HAP-1 (cell line): Measurements from ENCODE around the gene MBD4.
"Not testable (repeated sequence)": the region's sequence is repeated elsewhere in the genome, so short reads cannot be mapped to it uniquely, and the experiment has no call there.

Experiments
- DNase-seq, 2 experiments: peaks; one replicate each; pipeline ENCODE4 v3.0.0-alpha.2; 2016 to 2020; ENCODE audit warnings: low spot score in 2 of 2
- H3K27me3 ChIP-seq: fragments of 250-450 bp; sonication (Bioruptor Pico); 2 replicates; pipeline ENCODE4 v1.5.1; 2020; ENCODE audit warnings: low read depth, mild to moderate bottlenecking, moderate library complexity
- H3K36me3 ChIP-seq: fragments of 250-450 bp; sonication (Bioruptor Pico); replicated peaks from 2 replicates; pipeline ENCODE4 v1.5.1; 2020; ENCODE audit warnings: mild to moderate bottlenecking
- H3K4me1 ChIP-seq: fragments of 250-450 bp; sonication (Bioruptor Pico); 2 replicates; pipeline ENCODE4 v1.5.1; 2020; ENCODE audit warnings: mild to moderate bottlenecking
- H3K4me3 ChIP-seq: fragments of 250-450 bp; sonication (Bioruptor Pico); 2 replicates; pipeline ENCODE4 v1.5.1; 2020; ENCODE audit warnings: mild to moderate bottlenecking, moderate library complexity
- H3K9me3 ChIP-seq: fragments of 250-450 bp; sonication (Bioruptor Pico); 2 replicates; pipeline ENCODE4 v1.5.1; 2020; ENCODE audit warnings: mild to moderate bottlenecking, moderate library complexity
- in situ Hi-C: fragments of 300-500 bp; cut with MboI; formaldehyde crosslinking; loops from 3 replicates; pipeline ENCODE4 v1.14.3; 2020; ENCODE audit warnings: low sequenced_read_pairs, inconsistent platforms, mixed read lengths

MBD4 gene

DNA sequence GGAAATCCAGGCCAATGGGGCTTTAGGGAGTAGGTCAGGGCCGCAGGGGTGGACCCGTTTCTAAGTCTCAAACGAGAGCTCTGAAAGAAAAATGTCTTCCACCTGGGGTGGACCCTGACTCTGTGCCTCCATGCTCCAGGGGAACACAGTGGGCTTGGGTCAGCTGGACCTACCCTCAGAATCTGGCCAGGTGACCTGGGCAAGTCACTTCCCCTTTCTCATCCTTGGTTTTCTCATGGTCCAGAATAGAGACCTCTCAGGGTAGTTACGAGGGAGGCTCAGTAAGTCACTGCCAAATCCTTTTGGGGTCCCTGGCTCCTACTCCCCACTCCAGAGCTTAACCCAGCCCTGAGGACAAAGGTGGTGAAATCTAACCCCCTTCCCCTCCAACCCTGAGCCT is 37.1 kb downstream of the MBD4 start:
- Histone ChIP-seq H3K36me3 (no peaks in the 10 kb centered on the region), H3K27me3 (no peaks in the 10 kb centered on the region), H3K4me3 (no peak overlapping the region), H3K4me1 (peaks cover 7% of the 10 kb centered on the region), H3K9me3 (no peaks in the 10 kb centered on the region)
- in situ Hi-C loops: no loop called here
- DNase-seq: no peak

DNA sequence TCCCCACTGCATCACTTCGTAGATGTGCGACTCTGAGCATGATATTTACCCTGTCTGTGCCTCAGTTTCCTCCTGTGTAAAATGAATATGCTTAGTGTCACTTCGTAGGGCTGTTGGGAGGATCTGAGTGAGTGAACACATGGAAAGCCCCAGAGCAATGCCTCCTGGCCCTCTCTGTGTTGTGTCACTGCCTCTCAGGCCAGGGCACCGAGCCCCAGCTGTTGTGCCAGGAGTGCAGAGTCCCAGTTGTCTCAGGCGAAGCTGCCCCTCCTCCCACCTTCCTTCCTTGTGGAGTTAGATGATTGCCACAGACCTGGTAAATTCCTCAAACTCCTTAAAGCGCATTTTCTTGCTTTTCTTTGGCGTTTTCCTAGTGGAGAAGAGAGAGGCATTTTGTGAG is 37.5 kb downstream of the MBD4 start:
- H3K4me1 ChIP-seq: peaks cover 7% of the 10 kb centered on the region
- in situ Hi-C loops: no loop called here
- no peak for DNase-seq
- no peaks in the 10 kb centered on the region for H3K27me3 ChIP-seq
- no peaks in the 10 kb centered on the region for H3K9me3 ChIP-seq
- H3K4me3 ChIP-seq: no peak overlapping the region
- H3K36me3 ChIP-seq: no peaks in the 10 kb centered on the region

DNA sequence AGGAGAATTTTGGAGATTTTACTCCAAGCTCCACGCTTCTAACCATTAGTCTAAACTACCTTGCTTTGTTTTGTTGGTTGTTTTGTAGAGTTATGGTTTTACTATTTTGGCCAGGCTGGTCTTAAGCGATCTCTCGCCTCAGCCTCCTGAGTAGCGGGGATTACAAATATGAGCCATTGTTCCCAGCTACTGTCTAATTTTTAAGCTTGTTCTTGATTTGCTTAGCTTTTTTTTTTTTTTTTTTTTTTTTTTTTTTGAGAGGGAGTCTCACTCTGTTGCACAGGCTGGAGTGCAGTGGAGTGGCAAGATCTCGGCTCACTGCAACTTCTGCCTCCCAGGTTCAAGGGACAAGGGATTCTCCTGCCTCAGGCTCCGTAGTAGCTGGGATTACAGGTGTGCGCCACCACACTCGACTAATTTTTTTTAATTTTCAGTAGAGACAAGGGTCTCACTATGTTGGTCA is 39.8 kb downstream of the MBD4 start:
- Histone ChIP-seq H3K36me3 (peaks cover 12% of the 10 kb centered on the region), H3K9me3 (no peaks in the 10 kb centered on the region), H3K27me3 (no peaks in the 10 kb centered on the region), H3K4me3 (peak overlapping the region; percentile 73), H3K4me1 (peaks cover 7% of the 10 kb centered on the region)
- DNase-seq: no peak
- in situ Hi-C loops: no loop called here

DNA sequence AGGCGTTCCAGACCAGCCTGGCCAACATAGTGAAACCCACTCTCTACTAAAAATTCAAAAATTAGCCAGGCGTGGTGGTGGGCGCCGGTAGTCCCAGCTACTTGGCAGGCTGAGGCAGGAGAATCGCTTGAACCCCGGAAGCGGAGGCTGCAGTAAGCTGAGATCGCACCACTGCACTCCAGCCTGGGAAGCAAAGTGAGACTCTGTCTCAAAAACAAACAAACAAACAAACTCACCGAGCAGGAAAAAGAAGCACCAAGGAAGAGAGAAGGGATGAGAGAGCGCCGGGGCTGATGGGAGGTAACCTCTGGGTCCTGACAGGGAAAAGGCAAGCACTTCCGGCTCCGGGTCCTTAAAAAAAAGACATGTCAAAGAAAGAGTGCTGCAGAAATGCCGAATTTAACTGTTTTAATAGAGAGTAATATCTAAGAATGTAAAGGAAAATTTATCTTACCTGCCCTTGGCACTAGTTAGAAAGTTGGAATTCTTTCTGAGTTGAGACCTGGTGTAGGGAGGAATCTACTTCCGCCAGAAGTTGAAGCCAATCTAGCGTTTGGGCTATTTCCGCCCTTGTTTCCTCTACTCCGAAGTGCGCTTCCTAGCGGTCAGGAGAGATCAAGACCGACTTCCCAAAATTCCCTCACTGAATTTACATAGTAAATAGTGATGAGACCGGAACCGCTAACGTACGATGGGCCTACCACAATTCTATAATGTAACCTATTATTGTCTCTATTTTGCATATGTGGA is 40.4 kb downstream of the MBD4 start:
- peaks cover 12% of the 10 kb centered on the region for H3K36me3 ChIP-seq
- no peaks in the 10 kb centered on the region for H3K27me3 ChIP-seq
- peak overlapping the region; percentile 73 for H3K4me3 ChIP-seq
- no peaks in the 10 kb centered on the region for H3K9me3 ChIP-seq
- peak; percentile 89 to 94 for DNase-seq
- peaks cover 7% of the 10 kb centered on the region for H3K4me1 ChIP-seq
- in situ Hi-C loops: no loop called here

- H3K4me1 ChIP-seq: peaks cover 7% of the 10 kb centered on the region
- peaks cover 12% of the 10 kb centered on the region for H3K36me3 ChIP-seq
- in situ Hi-C loops: no loop called here
- H3K27me3 ChIP-seq: no peaks in the 10 kb centered on the region
- peak overlapping the region; percentile 73 for H3K4me3 ChIP-seq
- no peaks in the 10 kb centered on the region for H3K9me3 ChIP-seq
- peak in 1 of 2 experiments; percentile 46 for DNase-seq
Measured at GRCh38 chr3:129398803-129399144, 41.0 kb downstream of the MBD4 start.

- H3K9me3 ChIP-seq, H3K4me3 ChIP-seq, H3K4me1 ChIP-seq, DNase-seq, in situ Hi-C loops, H3K27me3 ChIP-seq: not testable (repeated sequence)
- H3K36me3 ChIP-seq: peaks cover 31% of the 10 kb centered on the region
Measured at GRCh38 chr3:129393760-129394564, 45.8 kb downstream of the MBD4 start.

GRCh38 chr3:129393271-129393670 is 46.5 kb downstream of the MBD4 start:
- no peak for DNase-seq
- H3K4me3 ChIP-seq: no peak overlapping the region
- H3K9me3 ChIP-seq: no peaks in the 10 kb centered on the region
- peaks cover 4% of the 10 kb centered on the region for H3K4me1 ChIP-seq
- H3K27me3 ChIP-seq: no peaks in the 10 kb centered on the region
- H3K36me3 ChIP-seq: peaks cover 32% of the 10 kb centered on the region
- in situ Hi-C loops: no loop called here

DNA sequence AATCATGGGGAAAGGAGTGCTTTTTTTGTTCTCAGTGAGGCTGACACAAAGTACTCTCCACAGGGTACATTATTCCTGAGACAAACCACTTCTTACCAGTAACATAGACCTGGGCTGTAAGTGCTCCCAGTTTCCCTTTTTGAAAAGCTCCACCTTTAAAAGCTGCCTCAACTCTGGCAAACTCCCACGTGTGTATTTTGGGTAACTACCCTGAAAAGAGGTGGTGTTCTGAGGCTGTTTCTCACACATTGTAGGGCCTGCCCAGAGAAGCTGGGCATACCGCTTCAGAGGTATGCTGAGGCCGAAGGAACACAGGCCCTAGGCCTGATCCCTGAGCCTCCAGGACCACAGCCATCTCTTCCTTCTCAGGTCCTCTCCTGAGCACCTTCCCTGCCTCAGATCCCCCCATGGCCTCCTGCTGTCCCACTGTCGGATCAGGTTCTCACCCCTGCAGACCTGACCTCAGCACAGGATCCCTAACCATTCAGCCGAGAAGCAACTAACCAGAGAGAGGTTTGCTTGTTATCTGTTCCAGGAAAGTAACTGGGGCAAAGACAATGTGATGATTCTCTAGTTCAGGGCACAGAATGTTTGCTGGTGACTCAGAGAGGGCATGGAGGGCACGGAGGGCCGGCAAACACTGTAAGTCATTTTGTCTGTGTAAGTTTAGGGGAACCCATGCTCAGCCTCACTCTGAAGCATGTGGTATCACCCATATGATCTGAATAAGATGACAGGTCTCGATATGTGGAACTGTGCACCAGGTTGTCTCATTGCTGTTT is 47.5 kb downstream of the MBD4 start:
- in situ Hi-C loops, H3K27me3 ChIP-seq, H3K4me1 ChIP-seq, H3K4me3 ChIP-seq, H3K9me3 ChIP-seq, DNase-seq: not testable (repeated sequence)
- peaks cover 37% of the 10 kb centered on the region for H3K36me3 ChIP-seq

- DNase-seq, in situ Hi-C loops, H3K9me3 ChIP-seq, H3K4me3 ChIP-seq, H3K27me3 ChIP-seq, H3K4me1 ChIP-seq: not testable (repeated sequence)
- H3K36me3 ChIP-seq: peaks cover 32% of the 10 kb centered on the region
Measured at GRCh38 chr3:129391583-129391982, 48.2 kb downstream of the MBD4 start.

DNA sequence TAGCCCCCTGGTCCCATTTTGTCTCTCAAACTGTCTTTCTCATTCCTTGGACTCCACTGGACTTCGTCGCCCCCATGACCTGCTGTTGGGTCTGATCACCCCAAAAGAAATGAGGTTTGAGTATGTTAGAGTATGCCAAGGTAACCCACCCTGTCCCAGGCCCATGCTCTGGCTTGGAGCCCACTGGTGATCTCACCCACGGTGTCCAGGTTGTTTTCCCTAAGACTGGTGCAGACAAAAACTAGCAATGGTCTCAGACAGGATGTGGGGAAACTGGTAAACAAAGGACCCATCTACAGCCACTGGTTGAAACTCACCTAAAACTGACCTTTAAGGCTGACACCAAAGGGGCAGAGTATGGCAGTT is 50.2 kb downstream of the MBD4 start:
- Histone ChIP-seq H3K27me3 (no peaks in the 10 kb centered on the region), H3K36me3 (peaks cover 25% of the 10 kb centered on the region)

DNA sequence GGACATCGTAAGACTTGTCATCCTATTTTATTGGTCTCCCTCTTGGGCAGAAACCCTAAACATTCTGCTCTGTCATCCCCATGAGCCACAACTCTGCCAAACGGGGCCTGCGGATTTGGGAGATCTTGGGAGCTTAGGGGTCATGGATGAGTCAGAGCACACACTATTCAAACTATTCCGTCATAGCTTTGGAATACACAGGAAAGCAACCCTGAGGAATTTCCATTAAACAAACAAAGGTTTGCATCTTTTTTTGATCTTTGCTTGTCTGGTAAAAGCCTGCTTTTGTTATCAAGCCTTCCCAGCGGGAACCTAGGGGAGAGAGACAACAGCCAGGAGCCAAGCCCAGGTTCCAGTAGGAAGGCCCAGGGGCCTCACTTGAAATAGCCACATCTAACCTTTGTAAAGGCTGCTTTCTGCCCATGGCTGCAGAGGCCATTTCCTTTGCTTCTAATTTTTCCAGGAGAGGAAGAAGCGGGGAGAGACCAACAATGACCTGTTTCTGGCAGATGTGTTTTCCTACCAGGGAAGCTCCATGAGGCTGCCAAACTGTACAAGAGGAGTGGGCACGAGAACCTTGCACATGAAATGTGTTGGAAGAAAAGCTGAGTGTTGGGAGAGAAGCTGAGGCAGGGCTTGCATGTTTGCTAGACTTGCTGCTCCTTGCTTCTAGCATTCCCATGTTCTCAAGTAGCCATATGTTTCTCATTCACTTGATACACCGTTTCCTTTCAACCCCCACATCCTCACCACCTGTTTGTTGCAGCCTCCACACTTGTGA is 50.8 kb downstream of the MBD4 start:
- H3K4me3 ChIP-seq, H3K4me1 ChIP-seq, H3K9me3 ChIP-seq, DNase-seq, H3K27me3 ChIP-seq, in situ Hi-C loops: not testable (repeated sequence)
- peaks cover 25% of the 10 kb centered on the region for H3K36me3 ChIP-seq

More for the DNA sequence above, 50.2 kb downstream of the MBD4 start:
- in situ Hi-C loops: no loop called here
- DNase-seq: no peak
- Histone ChIP-seq H3K9me3 (no peaks in the 10 kb centered on the region), H3K4me1 (no peaks in the 10 kb centered on the region), H3K4me3 (no peak overlapping the region)

- no peak for DNase-seq
- Histone ChIP-seq H3K4me1 (no peaks in the 10 kb centered on the region), H3K27me3 (no peaks in the 10 kb centered on the region), H3K4me3 (no peak overlapping the region), H3K36me3 (peaks cover 19% of the 10 kb centered on the region), H3K9me3 (no peaks in the 10 kb centered on the region)
- in situ Hi-C loops: no loop called here
Measured at GRCh38 chr3:129387487-129387886, 52.3 kb downstream of the MBD4 start.

DNA sequence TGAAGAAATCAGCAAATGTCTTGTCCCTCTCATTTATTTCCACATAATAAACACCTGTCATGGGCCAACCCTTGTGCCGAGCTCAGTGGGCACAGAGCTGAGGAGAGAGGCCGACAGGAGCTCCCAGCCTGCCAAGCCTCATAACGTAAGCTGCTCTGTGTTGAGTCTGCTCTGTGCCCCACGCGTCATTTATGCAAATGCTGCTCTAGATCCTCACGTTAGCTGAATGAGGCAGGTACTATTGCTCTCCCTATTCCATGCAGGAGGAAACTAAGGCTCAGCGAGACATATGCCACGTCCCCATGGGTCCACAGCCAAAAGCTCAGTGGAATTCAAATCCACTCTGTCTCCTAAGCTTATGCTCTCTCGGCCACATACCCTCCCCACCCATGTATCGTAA is 52.8 kb downstream of the MBD4 start:
- no peaks in the 10 kb centered on the region for H3K9me3 ChIP-seq
- in situ Hi-C loops: no loop called here
- H3K27me3 ChIP-seq: no peaks in the 10 kb centered on the region
- H3K4me3 ChIP-seq: no peak overlapping the region
- H3K36me3 ChIP-seq: peaks cover 19% of the 10 kb centered on the region
- no peak for DNase-seq
- H3K4me1 ChIP-seq: no peaks in the 10 kb centered on the region
